KMS-11 (cell line): ENCODE data around the gene DIS3.
A peak's percentile ranks its signal among the peaks of the same experiment; 100 is the strongest.
"Not testable (repeated sequence)": the region's sequence is repeated elsewhere in the genome, so short reads cannot be mapped to it uniquely, and the experiment has no call there.

ENCODE experiments used
- H2AFZ ChIP-seq: fragments of 200-600 bp; sonication (generic); 2 replicates; pipeline ENCODE4 v1.6.1; 2016; ENCODE audit warnings: antibody characterized with exemption, mixed run types, low read depth
- H3K27ac ChIP-seq: fragments of 200-600 bp; sonication (generic); 2 replicates; pipeline ENCODE4 v1.6.1; 2016; ENCODE audit warnings: mild to moderate bottlenecking, mixed run types
- H3K27me3 ChIP-seq: fragments of 200-600 bp; sonication (generic); 2 replicates; pipeline ENCODE4 v1.6.1; 2017; ENCODE audit warnings: mild to moderate bottlenecking, low read depth, mixed run types, moderate library complexity; ENCODE audit not compliant: insufficient read depth
- H3K36me3 ChIP-seq: fragments of 200-600 bp; sonication (generic); 2 replicates; pipeline ENCODE4 v1.6.1; 2017; ENCODE audit warnings: mild to moderate bottlenecking, mixed run types; ENCODE audit not compliant: insufficient read depth
- H3K4me1 ChIP-seq: fragments of 200-600 bp; sonication (generic); 2 replicates; pipeline ENCODE4 v1.6.1; 2016; ENCODE audit warnings: mild to moderate bottlenecking, low read depth, mixed run types; ENCODE audit not compliant: poor library complexity, severe bottlenecking
- H3K4me2 ChIP-seq: fragments of 200-600 bp; sonication (generic); 2 replicates; pipeline ENCODE4 v1.7.0; 2016; ENCODE audit warnings: mild to moderate bottlenecking, mixed run types
- H3K4me3 ChIP-seq: fragments of 200-600 bp; sonication (generic); IDR thresholded peaks from 2 replicates; pipeline ENCODE4 v1.6.1; 2017; ENCODE audit warnings: low read depth, low read length, mixed read lengths; ENCODE audit not compliant: insufficient read depth
- H3K79me2 ChIP-seq: fragments of 200-600 bp; sonication (generic); 2 replicates; pipeline ENCODE4 v1.6.1; 2016; ENCODE audit warnings: low read depth, mixed run types; ENCODE audit not compliant: insufficient read depth
- H3K9ac ChIP-seq: fragments of 200-600 bp; sonication (generic); 2 replicates; pipeline ENCODE4 v1.6.1; 2016; ENCODE audit warnings: mild to moderate bottlenecking, mixed run types
- H4K20me1 ChIP-seq: fragments of 200-600 bp; sonication (generic); 2 replicates; pipeline ENCODE4 v1.6.1; 2016; ENCODE audit warnings: mild to moderate bottlenecking, mixed run types; ENCODE audit not compliant: insufficient read depth
- TF ChIP-seq, protein P1 (sequence below): fragments of 200-600 bp; sonication (generic); conservative IDR thresholded peaks from 2 replicates; pipeline ENCODE4 v1.6.1; 2017; ENCODE audit warnings: low read depth, mild to moderate bottlenecking, antibody characterized with exemption, low read length, moderate library complexity, mixed read lengths

Gene DIS3

DNA sequence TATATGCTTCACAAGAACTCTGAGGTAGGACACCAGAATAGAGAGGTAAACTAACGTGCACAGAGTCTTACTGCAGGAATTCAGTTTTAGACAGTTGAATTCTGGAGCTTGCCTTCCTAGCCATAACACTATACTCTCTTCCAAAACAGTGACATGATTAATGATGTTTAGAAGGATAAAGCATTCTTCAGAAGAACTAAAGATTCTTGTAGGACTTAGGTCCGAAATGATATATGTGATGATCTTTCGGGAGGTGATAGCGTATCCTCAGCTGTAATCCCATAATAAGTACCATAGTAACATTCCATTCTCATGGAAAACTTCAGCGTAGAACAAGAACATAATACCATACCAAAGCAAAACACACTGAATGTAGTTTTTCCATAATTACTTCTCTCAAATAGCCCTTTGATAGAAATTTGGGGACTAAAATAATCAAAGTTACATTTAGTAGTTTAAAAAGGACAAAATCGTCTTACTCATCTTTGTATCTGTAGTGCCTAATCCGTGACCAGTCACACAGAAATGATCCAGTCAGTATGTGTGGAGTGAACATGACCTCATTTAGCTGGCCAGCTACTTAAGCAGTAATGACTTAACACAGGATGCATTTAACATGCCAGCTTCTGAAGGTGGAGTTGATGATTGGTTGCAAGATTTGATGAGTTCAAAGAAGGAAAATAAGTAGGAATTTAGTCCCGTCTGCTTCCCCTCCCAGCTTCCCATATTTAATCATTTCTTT lies 38.6 kb upstream of the DIS3 start:
- no peaks in the 10 kb centered on the region for H4K20me1 ChIP-seq
- no peaks in the 10 kb centered on the region for H3K4me1 ChIP-seq
- TF ChIP-seq, protein P1, sequence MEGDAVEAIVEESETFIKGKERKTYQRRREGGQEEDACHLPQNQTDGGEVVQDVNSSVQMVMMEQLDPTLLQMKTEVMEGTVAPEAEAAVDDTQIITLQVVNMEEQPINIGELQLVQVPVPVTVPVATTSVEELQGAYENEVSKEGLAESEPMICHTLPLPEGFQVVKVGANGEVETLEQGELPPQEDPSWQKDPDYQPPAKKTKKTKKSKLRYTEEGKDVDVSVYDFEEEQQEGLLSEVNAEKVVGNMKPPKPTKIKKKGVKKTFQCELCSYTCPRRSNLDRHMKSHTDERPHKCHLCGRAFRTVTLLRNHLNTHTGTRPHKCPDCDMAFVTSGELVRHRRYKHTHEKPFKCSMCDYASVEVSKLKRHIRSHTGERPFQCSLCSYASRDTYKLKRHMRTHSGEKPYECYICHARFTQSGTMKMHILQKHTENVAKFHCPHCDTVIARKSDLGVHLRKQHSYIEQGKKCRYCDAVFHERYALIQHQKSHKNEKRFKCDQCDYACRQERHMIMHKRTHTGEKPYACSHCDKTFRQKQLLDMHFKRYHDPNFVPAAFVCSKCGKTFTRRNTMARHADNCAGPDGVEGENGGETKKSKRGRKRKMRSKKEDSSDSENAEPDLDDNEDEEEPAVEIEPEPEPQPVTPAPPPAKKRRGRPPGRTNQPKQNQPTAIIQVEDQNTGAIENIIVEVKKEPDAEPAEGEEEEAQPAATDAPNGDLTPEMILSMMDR: no peak
- no peaks in the 10 kb centered on the region for H3K36me3 ChIP-seq
- no peak overlapping the region for H3K27ac ChIP-seq
- no peak overlapping the region for H3K4me2 ChIP-seq
- no peak overlapping the region for H2AFZ ChIP-seq
- no peak overlapping the region for H3K4me3 ChIP-seq
- H3K9ac ChIP-seq: no peak overlapping the region
- no peaks in the 10 kb centered on the region for H3K27me3 ChIP-seq
- no peaks in the 10 kb centered on the region for H3K79me2 ChIP-seq

DNA sequence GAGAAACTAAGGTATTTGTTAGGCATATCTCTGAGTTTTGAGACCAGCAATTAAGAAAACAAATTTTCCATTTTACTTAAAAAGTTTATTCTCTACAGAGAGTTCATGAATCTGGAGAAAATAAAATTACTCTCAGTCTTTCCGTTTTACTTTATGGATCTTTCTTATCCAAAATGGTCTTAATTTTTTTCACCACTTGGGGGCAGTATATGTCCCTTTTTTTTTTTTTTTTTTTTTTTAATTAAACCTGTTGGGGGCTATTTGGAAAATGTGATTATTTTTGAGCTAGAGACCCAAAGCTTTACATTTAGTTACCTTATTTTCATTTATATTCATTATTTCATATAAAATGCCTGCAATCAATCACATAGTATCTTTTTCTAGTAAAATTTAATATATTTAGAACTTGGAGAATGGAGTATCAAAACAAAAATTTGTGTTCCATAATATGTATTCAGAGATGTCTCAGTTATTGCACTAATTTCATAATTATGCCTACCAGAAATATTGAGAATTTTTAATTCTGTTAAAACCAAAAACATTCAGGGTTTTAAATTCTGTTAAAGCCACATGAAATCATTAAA lies 27.3 kb upstream of the DIS3 start:
- H3K4me1 ChIP-seq: no peaks in the 10 kb centered on the region
- H3K4me3 ChIP-seq: no peak overlapping the region
- no peak overlapping the region for H3K9ac ChIP-seq
- no peaks in the 10 kb centered on the region for H3K27me3 ChIP-seq
- no peak overlapping the region for H3K27ac ChIP-seq
- no peaks in the 10 kb centered on the region for H3K36me3 ChIP-seq
- no peak overlapping the region for H3K4me2 ChIP-seq
- no peaks in the 10 kb centered on the region for H4K20me1 ChIP-seq
- H2AFZ ChIP-seq: no peak overlapping the region
- H3K79me2 ChIP-seq: no peaks in the 10 kb centered on the region
- TF ChIP-seq, protein P1: peak; percentile 64; the same call in 1 of the 2 replicates

DNA sequence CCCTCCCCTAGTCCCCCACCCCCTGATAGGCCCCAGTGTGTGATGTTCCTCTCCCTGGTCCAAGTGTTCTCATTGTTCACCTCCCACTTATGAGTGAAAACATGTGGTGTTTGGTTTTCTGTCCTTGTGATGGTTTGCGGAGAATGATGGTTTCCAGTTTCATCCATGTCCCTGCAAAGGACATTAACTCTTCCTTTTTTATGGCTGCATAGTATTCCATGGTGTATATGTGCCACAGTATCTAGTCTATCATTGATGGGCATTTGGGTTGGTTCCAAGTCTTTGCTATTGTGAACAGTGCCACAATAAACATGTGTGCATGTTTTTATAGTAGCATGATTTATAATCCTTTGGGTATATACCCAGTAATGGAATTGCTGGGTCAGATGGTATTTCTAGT lies 24.8 kb upstream of the DIS3 start:
- H3K36me3 ChIP-seq, H3K4me1 ChIP-seq, H3K79me2 ChIP-seq, H2AFZ ChIP-seq, H3K4me3 ChIP-seq, H3K4me2 ChIP-seq, H3K27ac ChIP-seq, H3K9ac ChIP-seq, H3K27me3 ChIP-seq, H4K20me1 ChIP-seq: not testable (repeated sequence)

DNA sequence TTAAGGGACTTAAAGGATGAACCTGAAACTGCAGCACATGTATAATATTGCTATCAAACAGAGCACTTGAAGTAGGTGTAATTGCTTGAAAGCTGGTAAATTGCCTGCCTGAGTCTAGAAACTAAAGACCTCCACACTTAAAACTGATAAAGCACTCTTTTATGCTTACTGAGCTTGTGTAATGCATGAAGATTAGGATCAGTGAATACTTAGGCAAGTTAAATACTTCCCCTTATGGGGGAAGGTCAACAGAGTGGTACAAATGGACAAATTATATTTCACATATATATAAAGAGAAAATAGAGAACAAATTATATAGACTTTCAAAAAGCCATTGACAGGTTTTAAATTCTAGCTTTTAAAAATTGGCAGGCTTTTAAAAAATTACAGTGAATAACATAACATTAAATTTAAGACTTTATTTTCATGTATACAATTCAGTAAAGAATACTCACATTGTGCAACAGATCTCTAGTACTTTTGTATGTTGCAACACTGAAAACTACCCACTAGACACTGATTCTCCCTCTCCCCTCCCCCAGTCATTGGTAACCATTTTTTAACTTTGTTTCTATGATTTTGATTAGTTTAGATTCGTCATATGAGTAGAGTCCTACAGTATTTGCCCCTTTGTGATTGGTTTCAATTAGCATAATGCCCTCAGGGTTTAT lies 24.1 kb upstream of the DIS3 start:
- Histone ChIP-seq H3K4me1 (no peaks in the 10 kb centered on the region), H3K36me3 (no peaks in the 10 kb centered on the region), H2AFZ (no peak overlapping the region), H3K4me2 (no peak overlapping the region), H3K4me3 (no peak overlapping the region), H3K9ac (no peak overlapping the region), H3K27me3 (no peaks in the 10 kb centered on the region), H4K20me1 (no peaks in the 10 kb centered on the region), H3K79me2 (no peaks in the 10 kb centered on the region), H3K27ac (no peak overlapping the region)
- TF ChIP-seq, protein P1: no peak

DNA sequence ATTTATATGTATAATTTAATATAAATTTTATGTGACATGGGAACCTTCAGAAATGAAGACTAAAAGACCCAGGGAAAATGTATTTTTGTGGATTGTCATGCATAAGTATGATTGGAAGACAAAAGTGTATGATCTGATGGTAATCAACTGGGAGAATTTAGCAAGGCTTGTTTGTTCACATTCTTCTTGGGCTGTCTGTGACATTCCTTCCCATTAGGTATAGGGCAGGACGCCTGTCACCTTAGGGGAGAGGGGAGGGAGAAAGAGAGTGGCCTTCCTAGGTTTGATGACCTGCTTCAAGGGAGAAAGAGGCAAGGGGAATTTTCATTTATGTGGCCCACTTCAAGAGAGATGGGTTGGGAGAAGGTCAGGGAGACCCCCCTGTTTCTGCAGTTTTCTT lies 22.6 kb upstream of the DIS3 start:
- Histone ChIP-seq H3K27me3 (no peaks in the 10 kb centered on the region), H3K9ac (no peak overlapping the region), H3K4me3 (no peak overlapping the region), H3K27ac (no peak overlapping the region), H4K20me1 (no peaks in the 10 kb centered on the region), H3K4me2 (no peak overlapping the region), H3K36me3 (no peaks in the 10 kb centered on the region), H2AFZ (no peak overlapping the region), H3K4me1 (no peaks in the 10 kb centered on the region), H3K79me2 (no peaks in the 10 kb centered on the region)
- TF ChIP-seq, protein P1: no peak
